GM19351 (cell line): ENCODE data around the gene CNNM2.

ENCODE experiments used
- ATAC-seq: cut with Tn5 transposase; IDR thresholded peaks from one replicate; pipeline ENCODE4 v1.9.1; 2021; ENCODE audit warnings: mild to moderate bottlenecking, moderate library complexity; ENCODE audit not compliant: unreplicated experiment

Gene CNNM2

GRCh38 chr10:103067956-103068355 is 149.9 kb downstream of the CNNM2 start:
- ATAC-seq: no peak

- peak; percentile 63 for ATAC-seq
Measured at GRCh38 chr10:103069453-103070331, 151.6 kb downstream of the CNNM2 start.

GRCh38 chr10:103072276-103072675 is 154.2 kb downstream of the CNNM2 start:
- no peak for ATAC-seq

GRCh38 chr10:103072891-103073290 is 154.8 kb downstream of the CNNM2 start:
- no peak for ATAC-seq

GRCh38 chr10:103077020-103077419 is 158.9 kb downstream of the CNNM2 start:
- no peak for ATAC-seq

- no peak for ATAC-seq
Measured at GRCh38 chr10:103077491-103078308, 159.6 kb downstream of the CNNM2 start.

- no peak for ATAC-seq
Measured at GRCh38 chr10:103078309-103078615, 160.2 kb downstream of the CNNM2 start.

- ATAC-seq: no peak
Measured at GRCh38 chr10:103078676-103079075, 160.6 kb downstream of the CNNM2 start.

- no peak for ATAC-seq
Measured at GRCh38 chr10:103079100-103079499, 161.0 kb downstream of the CNNM2 start.

GRCh38 chr10:103079946-103080345 is 161.9 kb downstream of the CNNM2 start:
- ATAC-seq: no peak

GRCh38 chr10:103080891-103081581 is 162.9 kb downstream of the CNNM2 start:
- no peak for ATAC-seq

- ATAC-seq: no peak
Measured at GRCh38 chr10:103082683-103083082, 164.6 kb downstream of the CNNM2 start.

- ATAC-seq: no peak
Measured at GRCh38 chr10:103083266-103083976, 165.3 kb downstream of the CNNM2 start.

- no peak for ATAC-seq
Measured at GRCh38 chr10:103083977-103084320, 165.9 kb downstream of the CNNM2 start.

- ATAC-seq: no peak
Measured at GRCh38 chr10:103086261-103086660, 168.2 kb downstream of the CNNM2 start.

GRCh38 chr10:103086799-103087198 is 168.7 kb downstream of the CNNM2 start:
- ATAC-seq: no peak

- no peak for ATAC-seq
Measured at GRCh38 chr10:103089493-103089892, 171.4 kb downstream of the CNNM2 start.

- ATAC-seq: no peak
Measured at GRCh38 chr10:103090911-103091310, 172.8 kb downstream of the CNNM2 start.

- ATAC-seq: no peak
Measured at GRCh38 chr10:103095005-103095404, 176.9 kb downstream of the CNNM2 start.

- no peak for ATAC-seq
Measured at GRCh38 chr10:103096130-103096529, 178.0 kb downstream of the CNNM2 start.

GRCh38 chr10:103098240-103098639 is 180.1 kb downstream of the CNNM2 start:
- ATAC-seq: no peak
